Prostate gland (tissue), 2 donors: ENCODE results near the gene LAD1. TPM values are rescaled to one million over a fixed set of nuclear protein-coding genes. Genes with fewer than 3 reads are reported as not detected.

Experiments
- DNase-seq: peaks from one replicate; pipeline ENCODE4 v3.0.0-alpha.2; 2019; ENCODE audit warnings: low spot score
- H3K27ac ChIP-seq, 2 donors: fragments of 200-600 bp; sonication (generic); 2 replicates each; pipeline ENCODE4 v1.5.1; 2017 to 2019
- H3K27me3 ChIP-seq: fragments of 200-600 bp; sonication (generic); replicated peaks from 2 replicates; pipeline ENCODE4 v1.5.1; 2019; ENCODE audit not compliant: insufficient read depth
- H3K36me3 ChIP-seq, 2 donors: fragments of 200-600 bp; sonication (generic); 1 replicate in 1 of 2; 2 replicates in 1 of 2; pipeline versions ENCODE4 v1.5.1 to v1.8.1; 2017 to 2019
- H3K4me1 ChIP-seq: fragments of 200-600 bp; sonication (generic); replicated peaks from 2 replicates; pipeline ENCODE4 v1.5.1; 2019
- H3K4me3 ChIP-seq, 2 donors: fragments of 200-600 bp; sonication (generic); 2 replicates each; pipeline ENCODE4 v1.5.1; 2017 to 2019
- H3K9me3 ChIP-seq: fragments of 200-600 bp; sonication (generic); 2 replicates; pipeline ENCODE4 v1.5.1; 2017
- CTCF ChIP-seq, 4 experiments: fragments of 200-600 bp in 2 of 4; fragments of 450-650 bp in 2 of 4; sonication (generic) in 2 of 4; IDR thresholded peaks; 1 replicate in 3 of 4; 2 replicates in 1 of 4; pipeline ENCODE4 v1.5.1; 2016 to 2019; ENCODE audit warnings: antibody characterized with exemption in 4 of 4, mild to moderate bottlenecking in 2 of 4, moderate library complexity in 2 of 4
- POLR2A ChIP-seq: fragments of 450-650 bp; IDR thresholded peaks from one replicate; pipeline ENCODE4 v1.6.1; 2016; ENCODE audit warnings: antibody characterized with exemption, mild to moderate bottlenecking
- POLR2AphosphoS5 ChIP-seq: sonication (generic); formaldehyde crosslinking; IDR thresholded peaks from one replicate; pipeline ENCODE4 v1.6.1; 2017; ENCODE audit warnings: antibody characterized with exemption
- WGBS: methylation state at CpG from one replicate; pipeline ENCODE4 v1.1.5; 2018; 5-methylcytosine and 5-hydroxymethylcytosine counted together
- intact Hi-C: fragments of 100-400 bp; cut with DNase I; formaldehyde crosslinking; loops from one replicate; pipeline ENCODE4 v1.14.2; 2022
- total RNA-seq, 2 donors: library from RNA; depleted of rRNA; stranded (reverse); fragments of >200 nt; gene quantifications; one replicate each; pipeline ENCODE4 v1.1.0, GENCODE V29; 2016

The LAD1 gene
- total RNA-seq, 2 donors from 2014 or later, result 12.8 to 26.8 TPM

- Histone ChIP-seq H3K9me3 (no peaks in the 10 kb centered on the region), H3K27me3 (no peaks in the 10 kb centered on the region), H3K27ac (no peak overlapping the region), H3K4me1 (no peaks in the 10 kb centered on the region), H3K4me3 (no peak overlapping the region), H3K36me3 (no peaks in the 10 kb centered on the region)
- DNase-seq, result no peak
- WGBS, result 88% methylated on average over 9 of the region's 9 CpGs
- intact Hi-C loops, result no loop called here
- no peak for TF ChIP-seq POLR2AphosphoS5
- no peak for TF ChIP-seq POLR2A
- no peak for TF ChIP-seq CTCF (IDR thresholded peaks at IDR 0.05)
Observed at GRCh38 chr1:201379733-201380242, 19.3 kb downstream of the LAD1 start.

GRCh38 chr1:201378804-201379203 lies 20.3 kb downstream of the LAD1 start:
- no peaks in the 10 kb centered on the region for H3K27me3 ChIP-seq
- no peak overlapping the region for H3K4me3 ChIP-seq
- no peaks in the 10 kb centered on the region for H3K36me3 ChIP-seq
- no peak for DNase-seq
- WGBS, result 95% methylated on average over 6 of the region's 6 CpGs
- H3K9me3 ChIP-seq, result no peaks in the 10 kb centered on the region
- TF ChIP-seq POLR2AphosphoS5 (no peak), POLR2A (no peak), CTCF (IDR thresholded peaks at IDR 0.05) (no peak)
- intact Hi-C loops, result no loop called here
- no peaks in the 10 kb centered on the region for H3K4me1 ChIP-seq
- no peak overlapping the region for H3K27ac ChIP-seq

- no peaks in the 10 kb centered on the region for H3K36me3 ChIP-seq
- H3K4me3 ChIP-seq, result no peak within 1 kb of the TSS
- intact Hi-C loops, result no loop called here
- no peaks in the 10 kb centered on the region for H3K27me3 ChIP-seq
- WGBS, result 47% methylated on average over 9 of the region's 9 CpGs
- H3K9me3 ChIP-seq, result no peaks in the 10 kb centered on the region
- no peak within 1 kb of the TSS for H3K27ac ChIP-seq
- DNase-seq, result no peak
- TF ChIP-seq CTCF (IDR thresholded peaks at IDR 0.05) (no peak), POLR2AphosphoS5 (no peak), POLR2A (no peak)
- no peaks in the 10 kb centered on the region for H3K4me1 ChIP-seq
Observed at GRCh38 chr1:201377611-201378092, 21.5 kb downstream of the LAD1 start, which contains the start of gene TNNT2. Gene TNNT2 (minus strand): TSS chr1:201377680. CDS start chr1:201373254, 4,426 bp downstream.

GRCh38 chr1:201376464-201377374 lies 22.4 kb downstream of the LAD1 start:
- 56% methylated on average over 11 of the region's 11 CpGs for WGBS
- TF ChIP-seq POLR2AphosphoS5 (no peak), POLR2A (no peak), CTCF (IDR thresholded peaks at IDR 0.05) (no peak)
- Histone ChIP-seq H3K27ac (no peak overlapping the region), H3K27me3 (no peaks in the 10 kb centered on the region), H3K36me3 (no peaks in the 10 kb centered on the region), H3K4me3 (no peak overlapping the region), H3K4me1 (no peaks in the 10 kb centered on the region), H3K9me3 (no peaks in the 10 kb centered on the region)
- intact Hi-C loops, result no loop called here
- no peak for DNase-seq
